Measurements from ENCODE around the gene NLRP6.
A peak's percentile ranks its signal among the peaks of the same experiment; 100 is the strongest.
"Not testable (repeated sequence)": the region's sequence is repeated elsewhere in the genome, so short reads cannot be mapped to it uniquely, and the experiment has no call there.

The NLRP6 gene

DNA sequence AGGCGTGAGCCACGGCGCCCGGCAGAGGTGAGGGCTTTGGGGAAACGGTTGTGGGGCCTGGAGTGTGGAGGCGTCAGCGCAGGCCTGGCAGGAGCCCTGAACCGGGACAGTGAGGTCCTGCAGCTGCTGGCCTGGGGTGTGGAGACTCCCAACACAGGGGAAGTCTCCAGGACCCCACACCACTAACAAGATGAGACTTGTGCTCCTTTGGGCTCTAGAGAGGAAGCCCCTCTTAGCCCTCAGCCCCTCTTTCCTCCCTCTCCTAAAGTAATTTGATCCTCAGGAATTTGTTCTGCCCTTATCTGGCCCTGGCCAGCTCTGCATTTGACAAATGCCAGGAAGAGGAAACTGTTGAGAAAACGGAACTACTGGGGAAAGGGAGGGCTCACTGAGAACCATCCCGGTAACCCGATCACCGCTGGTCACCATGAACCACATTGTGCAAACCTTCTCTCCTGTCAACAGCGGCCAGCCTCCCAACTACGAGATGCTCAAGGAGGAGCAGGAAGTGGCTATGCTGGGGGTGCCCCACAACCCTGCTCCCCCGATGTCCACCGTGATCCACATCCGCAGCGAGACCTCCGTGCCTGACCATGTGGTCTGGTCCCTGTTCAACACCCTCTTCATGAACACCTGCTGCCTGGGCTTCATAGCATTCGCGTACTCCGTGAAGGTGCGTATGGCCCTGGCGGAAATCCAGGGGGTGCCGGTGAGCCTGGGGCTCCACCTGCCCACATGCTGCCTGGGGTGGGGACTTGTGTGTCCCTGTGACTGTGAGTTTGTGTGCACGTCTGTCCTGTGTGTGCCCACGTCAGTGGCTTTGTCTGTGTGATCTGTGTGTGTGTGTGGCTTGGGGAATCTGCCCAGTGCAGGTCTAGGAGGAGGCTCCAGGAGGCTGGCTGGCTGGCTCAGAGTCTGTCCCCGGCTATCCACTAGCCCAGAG is 29.8 kb downstream of the NLRP6 start, which contains the start of gene IFITM2:
Gene IFITM2, plus strand, starts transcription at position 51 of the 943 bp plus-strand sequence. Its CDS starts 377 bp downstream, at position 428.
- peak within 1 kb of the TSS in 1 of 2 donors; percentile 73 for H3K9ac ChIP-seq (ENCODE audit: low read depth in 1 of 2, low read length in 2 of 2)

DNA sequence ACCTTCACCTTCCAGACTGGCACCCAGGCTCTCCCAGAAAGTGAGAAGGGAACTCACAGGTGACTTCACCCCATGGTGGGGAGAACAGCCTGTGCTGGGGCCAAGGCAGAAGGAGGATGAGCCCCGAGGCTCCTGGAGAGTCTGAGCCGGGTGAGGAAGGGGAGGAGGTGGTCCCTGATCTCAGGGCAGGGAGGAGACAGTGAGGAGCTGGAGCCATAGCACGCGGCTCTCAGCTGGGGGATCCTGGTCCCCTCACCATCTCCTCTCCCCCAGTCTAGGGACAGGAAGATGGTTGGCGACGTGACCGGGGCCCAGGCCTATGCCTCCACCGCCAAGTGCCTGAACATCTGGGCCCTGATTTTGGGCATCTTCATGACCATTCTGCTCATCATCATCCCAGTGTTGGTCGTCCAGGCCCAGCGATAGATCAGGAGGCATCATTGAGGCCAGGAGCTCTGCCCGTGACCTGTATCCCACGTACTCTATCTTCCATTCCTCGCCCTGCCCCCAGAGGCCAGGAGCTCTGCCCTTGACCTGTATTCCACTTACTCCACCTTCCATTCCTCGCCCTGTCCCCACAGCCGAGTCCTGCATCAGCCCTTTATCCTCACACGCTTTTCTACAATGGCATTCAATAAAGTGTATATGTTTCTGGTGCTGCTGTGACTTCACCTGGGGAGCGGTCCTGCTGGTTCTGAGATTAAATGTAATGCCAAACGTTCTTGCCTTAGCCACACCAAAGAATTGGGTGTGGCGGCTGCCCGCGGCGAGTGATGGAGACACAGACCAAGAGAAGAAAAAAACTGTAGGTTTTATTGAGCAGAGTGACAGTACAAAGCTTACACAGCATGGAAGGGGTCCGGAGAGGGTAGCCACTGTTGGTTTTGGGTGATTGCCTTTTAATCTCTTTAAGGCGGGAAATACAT is 30.8 kb downstream of the NLRP6 start:
- not testable (repeated sequence) for H3K27me3 ChIP-seq (ENCODE audit: control insufficient read depth in 2 of 2, insufficient read depth in 2 of 2, low read length in 2 of 2); H3K36me3 ChIP-seq (ENCODE audit: control insufficient read depth in 2 of 2, insufficient read depth in 2 of 2, low read length in 2 of 2); H3K9me3 ChIP-seq (ENCODE audit: control insufficient read depth in 2 of 2, low read length in 2 of 2)
- peak overlapping the region; percentile 49 to 69 for H3K4me3 ChIP-seq (ENCODE audit: low read length in 2 of 2)
- H3K27ac ChIP-seq (ENCODE audit: low read depth in 2 of 2, low read length in 2 of 2) = peak overlapping the region; percentile 45 to 85
- H3K4me1 ChIP-seq (ENCODE audit: control insufficient read depth in 2 of 2, insufficient read depth in 2 of 2, low read length in 2 of 2) = peaks cover 24 to 36% of the 10 kb centered on the region in 2 donors
- peak overlapping the region in 1 of 2 donors; percentile 58 for H3K9ac ChIP-seq (ENCODE audit: low read depth in 1 of 2, low read length in 2 of 2)

More for the DNA sequence above, 29.8 kb downstream of the NLRP6 start, which contains the start of gene IFITM2:
- peak within 1 kb of the TSS; percentile 79 to 85 for H3K27ac ChIP-seq (ENCODE audit: low read depth in 2 of 2, low read length in 2 of 2)
- peaks cover 16 to 27% of the 10 kb centered on the region in 2 donors for H3K4me1 ChIP-seq (ENCODE audit: control insufficient read depth in 2 of 2, insufficient read depth in 2 of 2, low read length in 2 of 2)
- H3K27me3 ChIP-seq (ENCODE audit: control insufficient read depth in 2 of 2, insufficient read depth in 2 of 2, low read length in 2 of 2); H3K9me3 ChIP-seq (ENCODE audit: control insufficient read depth in 2 of 2, low read length in 2 of 2); H3K36me3 ChIP-seq (ENCODE audit: control insufficient read depth in 2 of 2, insufficient read depth in 2 of 2, low read length in 2 of 2): not testable (repeated sequence)
- peak within 1 kb of the TSS; percentile 58 to 71 for H3K4me3 ChIP-seq (ENCODE audit: low read length in 2 of 2)

DNA sequence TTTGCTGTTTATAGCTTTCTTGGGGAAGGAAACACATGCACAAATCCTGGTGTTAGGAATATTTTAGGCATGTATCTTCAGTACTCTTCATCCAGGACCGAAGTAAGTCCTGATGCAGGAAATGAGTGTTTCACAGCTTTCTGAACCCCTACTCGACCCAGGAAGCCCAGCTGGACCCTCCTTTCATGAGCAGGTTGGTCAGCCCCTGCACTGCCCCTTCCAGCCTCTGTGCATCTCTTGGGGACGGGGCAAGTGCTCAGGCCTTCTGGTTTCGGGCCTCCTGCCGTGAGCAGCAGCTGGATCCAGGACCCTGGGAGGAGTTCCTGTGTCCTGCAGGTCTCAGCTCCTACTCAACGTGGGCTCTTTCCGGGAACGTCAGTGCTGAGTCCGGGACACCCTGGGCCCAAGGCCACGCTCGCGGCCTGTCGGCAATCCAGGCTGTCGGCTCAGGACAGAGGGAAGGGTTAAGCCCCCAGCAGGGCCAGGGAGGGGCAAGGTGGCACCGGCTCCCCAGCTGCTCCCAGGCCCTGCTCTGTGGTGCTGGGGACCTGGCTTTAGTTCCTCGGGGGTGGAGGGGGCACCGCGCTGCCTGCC is 31.9 kb downstream of the NLRP6 start:
- Histone ChIP-seq H3K4me1 (ENCODE audit: control insufficient read depth in 2 of 2, insufficient read depth in 2 of 2, low read length in 2 of 2) (peaks cover 24 to 43% of the 10 kb centered on the region in 2 donors), H3K9ac (ENCODE audit: low read depth in 1 of 2, low read length in 2 of 2) (peak overlapping the region; percentile 52 to 56), H3K27ac (ENCODE audit: low read depth in 2 of 2, low read length in 2 of 2) (peak overlapping the region; percentile 21 to 45), H3K4me3 (ENCODE audit: low read length in 2 of 2) (peak overlapping the region; percentile 46 to 69)
- H3K27me3 ChIP-seq (ENCODE audit: control insufficient read depth in 2 of 2, insufficient read depth in 2 of 2, low read length in 2 of 2); H3K9me3 ChIP-seq (ENCODE audit: control insufficient read depth in 2 of 2, low read length in 2 of 2); H3K36me3 ChIP-seq (ENCODE audit: control insufficient read depth in 2 of 2, insufficient read depth in 2 of 2, low read length in 2 of 2): not testable (repeated sequence)

DNA sequence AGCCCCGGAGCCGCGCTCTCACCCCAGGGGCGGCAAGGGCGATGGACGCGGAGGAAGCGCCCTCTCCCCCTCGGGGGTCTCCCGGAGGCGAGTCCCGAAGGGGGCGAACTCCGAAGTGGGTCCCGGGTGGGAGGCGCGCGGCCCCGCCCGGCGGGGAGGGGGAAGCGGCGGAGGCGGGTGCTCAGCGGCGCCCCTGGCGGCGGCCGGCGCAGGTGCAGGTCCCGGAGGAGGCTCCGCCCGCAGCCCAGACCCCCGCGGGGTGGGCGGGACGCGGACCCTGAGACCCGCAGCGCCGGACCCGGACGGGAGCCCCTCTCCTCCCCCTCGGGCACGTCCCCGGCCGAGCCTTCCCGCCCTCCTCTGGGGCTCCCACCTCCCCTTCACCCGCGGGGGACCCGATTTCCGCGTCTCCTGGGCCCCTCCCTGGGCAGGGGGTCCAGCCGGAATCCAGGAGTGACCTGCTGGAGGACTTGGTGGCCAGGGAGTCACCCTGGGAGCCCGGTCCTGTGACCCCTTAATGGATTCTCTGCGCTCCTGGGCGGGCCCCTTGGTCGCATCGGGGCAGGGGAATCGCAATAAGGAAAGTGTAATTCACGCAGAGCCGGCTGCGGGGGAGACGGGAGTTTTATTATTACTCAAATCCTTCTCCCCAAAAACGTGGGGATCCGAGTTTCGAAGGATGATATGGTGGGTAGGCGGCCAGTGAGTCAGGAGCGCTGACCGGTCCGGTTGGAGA is 33.0 kb downstream of the NLRP6 start:
- H3K36me3 ChIP-seq (ENCODE audit: control insufficient read depth in 2 of 2, insufficient read depth in 2 of 2, low read length in 2 of 2); H3K9me3 ChIP-seq (ENCODE audit: control insufficient read depth in 2 of 2, low read length in 2 of 2); H3K27me3 ChIP-seq (ENCODE audit: control insufficient read depth in 2 of 2, insufficient read depth in 2 of 2, low read length in 2 of 2): not testable (repeated sequence)
- peak overlapping the region; percentile 2 to 38 for H3K4me3 ChIP-seq (ENCODE audit: low read length in 2 of 2)
- H3K27ac ChIP-seq (ENCODE audit: low read depth in 2 of 2, low read length in 2 of 2) = peak overlapping the region; percentile 81 to 84
- H3K9ac ChIP-seq (ENCODE audit: low read depth in 1 of 2, low read length in 2 of 2) = peak overlapping the region in 1 of 2 donors; percentile 31
- peaks cover 26 to 50% of the 10 kb centered on the region in 2 donors for H3K4me1 ChIP-seq (ENCODE audit: control insufficient read depth in 2 of 2, insufficient read depth in 2 of 2, low read length in 2 of 2)

DNA sequence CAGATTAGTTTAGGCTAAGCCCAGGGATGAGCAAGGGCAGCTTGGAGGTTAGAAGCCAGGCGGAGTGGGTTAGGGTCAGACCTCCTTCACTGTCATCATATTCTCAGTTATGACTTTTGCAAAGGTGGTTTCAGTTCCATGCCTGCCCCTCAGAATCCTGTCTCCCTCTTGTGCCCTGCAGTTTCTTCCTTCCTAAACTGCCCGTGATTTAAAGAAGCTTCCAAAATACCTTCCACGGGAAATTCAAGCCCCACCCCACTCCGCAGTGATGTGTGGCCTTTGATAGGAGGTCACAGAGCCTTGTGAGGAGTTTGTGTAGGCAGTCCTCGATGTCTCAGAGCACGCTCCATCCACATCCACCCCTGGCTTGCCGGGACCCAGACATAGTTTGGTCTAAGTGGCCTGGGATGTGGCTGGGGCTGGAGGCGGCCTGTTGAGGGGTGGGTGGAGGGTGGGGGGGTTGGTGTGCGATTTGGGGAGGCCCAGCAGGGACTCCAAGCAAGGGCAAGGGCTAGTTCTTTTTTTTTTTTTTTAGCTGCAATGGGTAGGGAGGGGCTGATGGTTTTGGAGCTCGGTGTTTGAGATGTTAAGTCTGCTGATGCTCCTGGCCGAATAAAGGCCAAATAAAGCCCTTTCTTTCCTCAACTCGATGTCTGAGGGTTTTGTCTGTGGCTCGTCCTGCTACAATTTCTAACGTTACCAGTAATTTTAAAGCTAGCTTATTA is 34.0 kb downstream of the NLRP6 start:
- peak overlapping the region; percentile 81 to 84 for H3K27ac ChIP-seq (ENCODE audit: low read depth in 2 of 2, low read length in 2 of 2)
- peaks cover 22 to 55% of the 10 kb centered on the region in 2 donors for H3K4me1 ChIP-seq (ENCODE audit: control insufficient read depth in 2 of 2, insufficient read depth in 2 of 2, low read length in 2 of 2)
- H3K9ac ChIP-seq (ENCODE audit: low read depth in 1 of 2, low read length in 2 of 2) = peak overlapping the region; percentile 15 to 31
- no peaks in the 10 kb centered on the region for H3K9me3 ChIP-seq (ENCODE audit: control insufficient read depth in 2 of 2, low read length in 2 of 2)
- H3K36me3 ChIP-seq (ENCODE audit: control insufficient read depth in 2 of 2, insufficient read depth in 2 of 2, low read length in 2 of 2) = peaks cover 0 to 2% of the 10 kb centered on the region in 2 donors
- H3K4me3 ChIP-seq (ENCODE audit: low read length in 2 of 2) = peak overlapping the region in 1 of 2 donors; percentile 2
- H3K27me3 ChIP-seq (ENCODE audit: control insufficient read depth in 2 of 2, insufficient read depth in 2 of 2, low read length in 2 of 2) = no peaks in the 10 kb centered on the region

DNA sequence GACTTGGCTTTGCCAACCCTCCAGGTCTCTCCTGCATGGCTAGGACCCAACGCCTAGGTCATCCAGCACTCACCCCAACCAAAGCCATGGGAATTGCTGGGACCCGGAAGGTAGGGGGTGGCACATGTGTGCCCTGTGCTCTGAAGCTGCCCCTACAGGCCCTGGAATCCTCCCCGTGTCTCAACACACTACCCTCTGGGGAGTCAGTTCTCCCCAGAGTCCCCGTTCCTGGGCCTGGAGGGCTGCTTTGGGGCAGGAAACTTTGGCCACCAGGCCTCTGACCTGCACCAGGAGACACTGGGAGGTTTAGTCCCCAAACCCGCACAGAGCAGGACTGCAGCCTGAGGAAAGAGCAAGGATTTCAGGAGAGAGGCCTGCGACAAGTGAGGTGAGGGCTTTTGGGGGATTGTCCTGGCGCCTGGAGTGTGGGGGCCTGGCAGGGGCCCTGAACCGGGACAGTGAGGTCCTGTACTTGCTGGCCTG is 35.1 kb downstream of the NLRP6 start:
- H3K36me3 ChIP-seq (ENCODE audit: control insufficient read depth in 2 of 2, insufficient read depth in 2 of 2, low read length in 2 of 2) = peaks cover 0 to 2% of the 10 kb centered on the region in 2 donors
- H3K9ac ChIP-seq (ENCODE audit: low read depth in 1 of 2, low read length in 2 of 2) = peak overlapping the region; percentile 76 to 89
- H3K9me3 ChIP-seq (ENCODE audit: control insufficient read depth in 2 of 2, low read length in 2 of 2) = no peaks in the 10 kb centered on the region
- H3K4me3 ChIP-seq (ENCODE audit: low read length in 2 of 2) = peak overlapping the region; percentile 69 to 82
- H3K27ac ChIP-seq (ENCODE audit: low read depth in 2 of 2, low read length in 2 of 2) = peak overlapping the region; percentile 81 to 84
- H3K4me1 ChIP-seq (ENCODE audit: control insufficient read depth in 2 of 2, insufficient read depth in 2 of 2, low read length in 2 of 2) = peaks cover 22 to 48% of the 10 kb centered on the region in 2 donors
- no peaks in the 10 kb centered on the region for H3K27me3 ChIP-seq (ENCODE audit: control insufficient read depth in 2 of 2, insufficient read depth in 2 of 2, low read length in 2 of 2)

DNA sequence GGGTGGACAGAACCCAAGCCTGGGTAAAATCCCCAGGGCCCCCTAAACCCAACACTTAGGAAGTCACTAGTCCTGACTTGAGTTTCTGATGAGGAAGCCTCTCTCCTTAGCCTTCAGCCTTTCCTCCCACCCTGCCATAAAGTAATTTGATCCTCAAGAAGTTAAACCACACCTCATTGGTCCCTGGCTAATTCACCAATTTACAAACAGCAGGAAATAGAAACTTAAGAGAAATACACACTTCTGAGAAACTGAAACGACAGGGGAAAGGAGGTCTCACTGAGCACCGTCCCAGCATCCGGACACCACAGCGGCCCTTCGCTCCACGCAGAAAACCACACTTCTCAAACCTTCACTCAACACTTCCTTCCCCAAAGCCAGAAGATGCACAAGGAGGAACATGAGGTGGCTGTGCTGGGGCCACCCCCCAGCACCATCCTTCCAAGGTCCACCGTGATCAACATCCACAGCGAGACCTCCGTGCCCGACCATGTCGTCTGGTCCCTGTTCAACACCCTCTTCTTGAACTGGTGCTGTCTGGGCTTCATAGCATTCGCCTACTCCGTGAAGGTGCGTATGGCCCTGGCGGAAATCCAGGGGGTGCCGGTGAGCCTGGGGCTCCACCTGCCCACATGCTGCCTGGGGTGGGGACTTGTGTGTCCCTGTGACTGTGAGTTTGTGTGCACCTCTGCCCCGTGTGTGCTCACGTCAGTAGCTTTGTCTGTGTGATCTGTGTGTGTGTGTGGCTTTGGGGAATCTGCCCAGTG is 35.8 kb downstream of the NLRP6 start, which contains the start of gene IFITM1:
Gene IFITM1, plus strand, starts transcription at position 254 of the 767 bp plus-strand sequence. Its CDS starts 131 bp downstream, at position 385.
- Histone ChIP-seq H3K9me3 (ENCODE audit: control insufficient read depth in 2 of 2, low read length in 2 of 2) (no peaks in the 10 kb centered on the region), H3K36me3 (ENCODE audit: control insufficient read depth in 2 of 2, insufficient read depth in 2 of 2, low read length in 2 of 2) (peaks cover 0 to 2% of the 10 kb centered on the region in 2 donors), H3K27me3 (ENCODE audit: control insufficient read depth in 2 of 2, insufficient read depth in 2 of 2, low read length in 2 of 2) (no peaks in the 10 kb centered on the region), H3K4me1 (ENCODE audit: control insufficient read depth in 2 of 2, insufficient read depth in 2 of 2, low read length in 2 of 2) (peaks cover 22 to 48% of the 10 kb centered on the region in 2 donors), H3K9ac (ENCODE audit: low read depth in 1 of 2, low read length in 2 of 2) (peak within 1 kb of the TSS; percentile 76 to 89), H3K27ac (ENCODE audit: low read depth in 2 of 2, low read length in 2 of 2) (peak within 1 kb of the TSS; percentile 81 to 84), H3K4me3 (ENCODE audit: low read length in 2 of 2) (peak within 1 kb of the TSS; percentile 69 to 82)

DNA sequence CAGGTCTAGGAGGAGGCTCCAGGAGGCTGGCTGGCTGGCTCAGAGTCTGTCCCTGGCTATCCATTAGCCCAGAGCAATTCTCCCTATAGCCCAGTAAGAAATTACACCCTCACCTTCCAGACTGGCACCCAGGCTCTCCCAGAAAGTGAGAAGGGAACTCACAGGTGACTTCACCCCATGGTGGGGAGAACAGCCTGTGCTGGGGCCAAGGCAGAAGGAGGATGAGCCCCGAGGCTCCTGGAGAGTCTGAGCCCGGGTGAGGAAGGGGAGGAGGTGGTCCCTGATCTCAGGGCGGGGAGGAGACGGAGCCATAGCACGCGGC is 36.3 kb downstream of the NLRP6 start:
- H3K4me1 ChIP-seq (ENCODE audit: control insufficient read depth in 2 of 2, insufficient read depth in 2 of 2, low read length in 2 of 2) = peaks cover 22 to 42% of the 10 kb centered on the region in 2 donors
- not testable (repeated sequence) for H3K9me3 ChIP-seq (ENCODE audit: control insufficient read depth in 2 of 2, low read length in 2 of 2); H3K36me3 ChIP-seq (ENCODE audit: control insufficient read depth in 2 of 2, insufficient read depth in 2 of 2, low read length in 2 of 2); H3K27me3 ChIP-seq (ENCODE audit: control insufficient read depth in 2 of 2, insufficient read depth in 2 of 2, low read length in 2 of 2)
- peak overlapping the region; percentile 76 to 89 for H3K9ac ChIP-seq (ENCODE audit: low read depth in 1 of 2, low read length in 2 of 2)
- peak overlapping the region; percentile 81 to 84 for H3K27ac ChIP-seq (ENCODE audit: low read depth in 2 of 2, low read length in 2 of 2)
- H3K4me3 ChIP-seq (ENCODE audit: low read length in 2 of 2) = peak overlapping the region; percentile 69 to 82
